ENCODE data around the gene PITPNC1.
A peak's percentile ranks its signal among the peaks of the same experiment; 100 is the strongest.

The PITPNC1 gene

GRCh38 chr17:67525239-67526135 lies 148.4 kb downstream of the PITPNC1 start:
- H3K4me3 ChIP-seq (ENCODE audit: low read length), result no peak overlapping the region
- TF ChIP-seq CTCF (IDR thresholded peaks at IDR 0.05; ENCODE audit: insufficient read depth, low read depth, low read length, missing control alignments), result no peak
- no peak for DNase-seq (ENCODE audit: low read depth)

DNA sequence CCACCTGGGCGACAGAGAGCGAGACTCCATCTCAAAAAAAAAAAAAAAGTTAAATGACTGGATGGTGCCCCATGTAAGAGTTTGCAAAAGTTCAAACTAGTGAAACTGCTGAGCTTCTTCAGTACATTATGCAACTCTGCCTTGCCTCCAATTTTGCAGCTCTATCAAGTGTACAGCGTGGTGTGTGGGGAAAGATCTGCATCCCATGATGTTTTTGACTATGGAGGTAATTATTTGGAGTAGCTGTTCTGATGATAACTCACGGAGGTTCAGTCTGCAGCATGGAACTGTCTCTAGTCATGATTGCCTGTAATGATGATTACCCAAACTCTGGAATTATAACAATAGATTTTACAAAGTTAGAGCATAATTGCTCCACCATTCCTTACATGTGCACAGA lies 149.6 kb downstream of the PITPNC1 start:
- no peak for DNase-seq (ENCODE audit: low read depth)
- H3K4me3 ChIP-seq (ENCODE audit: low read length), result no peak overlapping the region
- no peak for TF ChIP-seq CTCF (IDR thresholded peaks at IDR 0.05; ENCODE audit: insufficient read depth, low read depth, low read length, missing control alignments)

DNA sequence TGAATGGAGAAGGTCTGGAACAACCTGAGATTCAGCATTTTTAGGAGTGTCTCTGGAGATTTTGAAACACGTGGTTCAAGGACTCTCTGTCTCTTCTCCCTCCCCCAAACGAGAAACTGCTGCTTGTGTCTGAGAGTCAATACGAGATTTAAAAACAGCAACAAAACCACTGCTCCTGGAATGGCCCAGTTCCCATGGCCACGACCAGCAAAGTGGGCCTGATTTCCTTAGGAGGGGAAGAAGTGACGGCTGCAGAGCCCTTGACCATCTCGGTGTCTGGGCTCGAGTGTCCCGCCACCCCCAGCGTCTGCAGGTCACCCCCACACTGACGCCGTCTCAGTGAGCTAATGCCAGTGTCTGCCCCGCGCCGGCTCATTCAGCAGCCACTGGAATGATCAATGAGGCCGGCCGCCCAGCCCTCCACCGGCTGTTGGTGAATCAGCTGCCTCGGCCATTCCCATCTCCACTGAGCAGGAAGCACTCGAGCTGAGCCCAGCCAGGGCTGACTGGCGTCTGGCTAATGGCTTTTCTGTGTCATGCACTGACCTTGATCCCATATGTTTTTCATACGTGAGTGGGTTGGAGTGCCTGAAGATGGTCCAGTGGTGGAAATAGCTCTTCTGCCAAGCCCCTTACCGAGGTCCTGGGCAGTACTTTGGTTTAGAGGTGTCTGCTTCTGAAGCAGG lies 151.8 kb downstream of the PITPNC1 start:
- H3K4me3 ChIP-seq (ENCODE audit: low read length), result no peak overlapping the region
- TF ChIP-seq CTCF (IDR thresholded peaks at IDR 0.05; ENCODE audit: insufficient read depth, low read depth, low read length, missing control alignments), result no peak
- peak; percentile 86 for DNase-seq (ENCODE audit: low read depth)

DNA sequence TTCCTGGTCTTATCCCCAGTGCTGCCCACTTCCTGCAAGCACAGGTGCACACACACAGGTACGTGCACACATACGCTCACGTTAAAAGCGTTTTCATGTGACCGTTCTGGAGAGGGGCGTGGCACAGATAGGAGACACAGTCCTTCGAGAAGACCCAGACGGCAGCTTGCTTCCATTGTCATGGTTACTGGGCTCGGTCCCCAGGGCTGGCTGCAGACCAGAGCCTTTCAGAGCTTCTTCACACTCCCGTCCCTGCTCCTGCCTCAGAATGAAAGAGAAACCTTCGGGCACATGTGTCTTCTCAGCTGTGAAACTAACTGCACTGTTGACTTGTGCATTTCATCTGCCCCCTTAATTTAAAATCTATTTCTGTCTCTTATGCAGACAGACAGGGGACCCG lies 154.2 kb downstream of the PITPNC1 start:
- TF ChIP-seq CTCF (IDR thresholded peaks at IDR 0.05; ENCODE audit: insufficient read depth, low read depth, low read length, missing control alignments), result no peak

DNA sequence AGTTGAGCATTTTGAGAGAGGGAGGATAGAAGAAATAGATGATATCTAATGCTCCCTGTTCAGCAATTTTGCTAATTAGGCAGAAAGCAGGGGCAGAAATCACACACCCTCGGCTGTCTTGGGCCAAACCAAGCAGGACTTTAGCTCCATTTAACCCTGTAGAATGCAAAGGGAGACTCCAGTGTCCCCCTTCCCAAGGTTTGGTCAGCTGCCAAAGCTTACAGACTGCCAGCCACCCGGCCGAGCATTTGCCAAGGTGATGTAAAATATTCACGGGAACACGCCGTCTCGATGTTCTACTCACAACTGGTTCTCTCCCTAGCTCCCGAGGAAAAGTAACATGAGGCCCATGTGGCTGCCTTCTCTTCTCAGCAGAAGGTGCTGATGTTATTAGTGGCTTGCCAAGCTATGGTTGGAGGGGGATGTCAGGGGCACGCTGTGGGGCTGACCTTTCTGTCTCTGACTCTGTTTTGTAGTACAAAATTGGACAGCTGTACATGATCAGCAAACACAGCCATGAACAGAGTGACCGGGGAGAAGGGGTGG lies 155.3 kb downstream of the PITPNC1 start:
- no peak for DNase-seq (ENCODE audit: low read depth)
- no peak overlapping the region for H3K4me3 ChIP-seq (ENCODE audit: low read length)
- TF ChIP-seq CTCF (IDR thresholded peaks at IDR 0.05; ENCODE audit: insufficient read depth, low read depth, low read length, missing control alignments), result no peak

More for the DNA sequence above, 154.2 kb downstream of the PITPNC1 start:
- H3K4me3 ChIP-seq (ENCODE audit: low read length), result no peak overlapping the region
- DNase-seq (ENCODE audit: low read depth), result no peak

GRCh38 chr17:67534941-67535340 lies 157.9 kb downstream of the PITPNC1 start:
- TF ChIP-seq CTCF (IDR thresholded peaks at IDR 0.05; ENCODE audit: insufficient read depth, low read depth, low read length, missing control alignments), result no peak
- no peak for DNase-seq (ENCODE audit: low read depth)
- no peak overlapping the region for H3K4me3 ChIP-seq (ENCODE audit: low read length)
